ENCODE results near the gene SLC7A7. TPM values are rescaled to one million over a fixed set of nuclear protein-coding genes. Genes with fewer than 3 reads are reported as not detected.

Gene SLC7A7
- total and polyA plus RNA-seq, 12 donors: 4.0 to 30.5 (median 17.7) TPM

DNA sequence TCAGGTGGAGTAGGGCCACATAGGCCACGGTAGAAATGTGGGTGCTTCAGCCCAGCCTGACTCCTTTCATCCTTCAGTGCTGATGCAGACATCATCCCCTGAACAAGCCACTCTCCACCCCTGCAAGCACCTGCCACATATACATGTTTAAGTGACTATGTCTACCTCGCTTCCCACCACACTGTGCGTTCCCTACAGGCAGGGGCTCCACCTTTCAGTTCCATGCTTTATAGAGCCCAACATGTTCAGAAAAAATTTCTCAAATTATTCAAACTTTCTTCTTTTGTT lies 11.6 kb downstream of the SLC7A7 start:
- intact Hi-C loops (cut with DNase I): no loop called here
- Histone ChIP-seq H3K27ac (no peak overlapping the region), H3K27me3 (no peaks in the 10 kb centered on the region), H3K4me3 (no peak overlapping the region), H3K4me1 (replicated peaks in 1 of 2) (no peaks in the 10 kb centered on the region), H3K36me3 (replicated peaks in 1 of 2) (no peaks in the 10 kb centered on the region), H3K9me3 (replicated peaks in 1 of 3) (no peaks in the 10 kb centered on the region)
- no peak for DNase-seq
- TF ChIP-seq POLR2A (IDR thresholded peaks at IDR 0.05) (no peak), CTCF (IDR thresholded peaks at IDR 0.05) (no peak)
- 79 to 89% (median 85%) methylated on average over 3 of the region's 3 CpGs for WGBS, 4 donors

DNA sequence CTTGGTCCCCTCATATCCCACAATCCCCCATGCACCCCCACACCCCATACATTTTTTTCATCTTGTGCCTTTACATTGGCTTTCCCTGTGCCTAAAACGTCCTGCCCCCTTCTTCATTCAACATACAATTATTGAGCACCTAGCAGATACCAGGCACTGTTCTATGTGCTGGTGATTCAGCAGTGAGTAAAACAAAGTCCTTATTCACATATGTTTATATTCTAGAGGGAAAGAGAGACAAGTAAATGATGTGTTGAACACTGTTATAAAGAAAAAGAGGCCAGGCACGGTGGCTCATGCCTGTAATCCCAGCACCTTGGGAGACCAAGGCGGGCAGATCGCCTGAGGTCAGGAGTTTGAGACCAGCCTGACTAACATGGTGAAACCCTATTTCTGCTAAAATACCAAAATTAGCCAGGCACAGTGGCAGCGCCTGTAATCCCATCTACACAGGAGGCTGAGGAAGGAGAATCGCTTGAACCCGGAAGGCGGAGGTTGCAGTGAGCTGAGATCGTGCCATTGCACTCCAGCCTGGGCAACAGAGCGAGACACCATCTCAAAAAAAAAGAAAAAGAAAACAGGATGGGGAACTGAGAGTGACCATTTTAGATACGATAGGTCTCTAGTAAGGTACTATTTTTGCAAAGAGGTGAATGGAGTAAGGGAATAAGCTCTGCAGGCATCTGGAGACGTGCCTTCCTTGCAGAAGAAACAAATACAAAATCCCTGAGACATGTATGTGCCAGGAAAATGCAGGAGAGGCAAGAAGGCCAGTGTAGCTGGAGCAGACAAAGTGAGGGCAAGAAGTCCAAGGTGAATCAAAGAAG lies 12.2 kb downstream of the SLC7A7 start:
- Histone ChIP-seq H3K27me3 (no peaks in the 10 kb centered on the region), H3K4me3 (no peak overlapping the region), H3K4me1 (replicated peaks in 1 of 2) (no peaks in the 10 kb centered on the region), H3K9me3 (replicated peaks in 1 of 3) (no peaks in the 10 kb centered on the region), H3K27ac (no peak overlapping the region), H3K36me3 (replicated peaks in 1 of 2) (no peaks in the 10 kb centered on the region)
- WGBS, 4 donors: 76 to 81% (median 80%) methylated on average over 12 of the region's 12 CpGs
- no peak for DNase-seq
- intact Hi-C loops (cut with DNase I): no loop called here
- TF ChIP-seq CTCF (IDR thresholded peaks at IDR 0.05) (no peak), POLR2A (IDR thresholded peaks at IDR 0.05) (no peak)

GRCh38 chr14:22801716-22802115 lies 13.5 kb downstream of the SLC7A7 start:
- H3K4me1 ChIP-seq (replicated peaks in 1 of 2): peaks cover 0 to 4% of the 10 kb centered on the region in 2 donors
- TF ChIP-seq POLR2A (IDR thresholded peaks at IDR 0.05) (no peak), CTCF (IDR thresholded peaks at IDR 0.05) (no peak)
- H3K27me3 ChIP-seq: no peaks in the 10 kb centered on the region
- no peak for DNase-seq
- no peak overlapping the region for H3K27ac ChIP-seq
- H3K9me3 ChIP-seq (replicated peaks in 1 of 3): no peaks in the 10 kb centered on the region
- H3K36me3 ChIP-seq (replicated peaks in 1 of 2): no peaks in the 10 kb centered on the region
- H3K4me3 ChIP-seq: no peak overlapping the region
- WGBS, 4 donors: 81 to 84% (median 82%) methylated on average over 8 of the region's 8 CpGs
- intact Hi-C loops (cut with DNase I): no loop called here

DNA sequence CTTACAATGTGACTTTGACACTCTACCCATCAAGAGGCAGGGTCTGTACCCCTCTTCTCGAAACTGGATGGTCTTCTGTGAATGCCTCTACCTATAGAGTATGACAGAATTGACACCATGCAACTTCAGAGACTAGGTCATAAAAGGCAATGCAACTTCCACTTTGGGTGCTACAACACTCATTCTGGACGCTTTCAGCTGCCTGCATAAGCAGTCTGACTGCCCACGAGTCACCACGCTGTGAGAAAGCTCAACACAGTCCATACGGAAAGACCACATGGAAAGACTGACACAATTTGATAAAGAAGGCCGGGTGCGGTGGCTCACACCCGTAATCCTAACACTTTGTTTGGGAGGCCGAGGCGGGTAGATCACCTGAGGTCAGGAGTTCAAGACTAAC lies 14.9 kb downstream of the SLC7A7 start:
- WGBS, 4 donors: 78 to 89% (median 79%) methylated on average over 10 of the region's 10 CpGs
- no peak for DNase-seq
- Histone ChIP-seq H3K4me1 (replicated peaks in 1 of 2) (peaks cover 0 to 4% of the 10 kb centered on the region in 2 donors), H3K27ac (no peak overlapping the region), H3K4me3 (no peak overlapping the region), H3K9me3 (replicated peaks in 1 of 3) (no peaks in the 10 kb centered on the region), H3K36me3 (replicated peaks in 1 of 2) (no peaks in the 10 kb centered on the region), H3K27me3 (no peaks in the 10 kb centered on the region)
- no peak for TF ChIP-seq POLR2A (IDR thresholded peaks at IDR 0.05)
- TF ChIP-seq CTCF (IDR thresholded peaks at IDR 0.05): no peak
- intact Hi-C loops (cut with DNase I): no loop called here
